Daoy (cell line): ENCODE results near the gene BICDL2. TPM values are rescaled to one million over a fixed set of nuclear protein-coding genes. Genes with fewer than 3 reads are reported as not detected.
A peak's percentile ranks its signal among the peaks of the same experiment; 100 is the strongest.

Experiments
- DNase-seq: peaks from one replicate; pipeline ENCODE4 v3.0.0-alpha.2; 2015; ENCODE audit warnings: low read depth
- total RNA-seq: library from RNA; depleted of rRNA; stranded (reverse); fragments of >200 nt; shearing (Covaris generic); gene quantifications from 2 replicates; pipeline ENCODE4 v1.2.3, GENCODE V29; 2014

Gene BICDL2
- total RNA-seq, 1 experiment from 2014 or later, result not detected

DNA sequence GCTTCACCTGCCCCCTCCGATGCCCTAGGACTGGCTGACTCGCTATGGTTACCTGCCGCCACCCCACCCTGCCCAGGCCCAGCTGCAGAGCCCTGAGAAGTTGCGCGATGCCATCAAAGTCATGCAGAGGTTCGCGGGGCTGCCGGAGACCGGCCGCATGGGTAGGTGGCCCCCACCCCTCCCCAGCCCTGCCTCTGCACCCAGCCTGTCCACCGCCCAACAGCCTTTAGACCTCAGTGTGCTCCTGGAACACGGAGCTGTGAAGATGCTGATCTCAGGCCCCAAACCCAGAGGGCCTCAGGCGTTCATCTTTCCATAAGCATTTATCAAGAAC, 10.6 kb upstream of the BICDL2 start:
- no peak for DNase-seq

DNA sequence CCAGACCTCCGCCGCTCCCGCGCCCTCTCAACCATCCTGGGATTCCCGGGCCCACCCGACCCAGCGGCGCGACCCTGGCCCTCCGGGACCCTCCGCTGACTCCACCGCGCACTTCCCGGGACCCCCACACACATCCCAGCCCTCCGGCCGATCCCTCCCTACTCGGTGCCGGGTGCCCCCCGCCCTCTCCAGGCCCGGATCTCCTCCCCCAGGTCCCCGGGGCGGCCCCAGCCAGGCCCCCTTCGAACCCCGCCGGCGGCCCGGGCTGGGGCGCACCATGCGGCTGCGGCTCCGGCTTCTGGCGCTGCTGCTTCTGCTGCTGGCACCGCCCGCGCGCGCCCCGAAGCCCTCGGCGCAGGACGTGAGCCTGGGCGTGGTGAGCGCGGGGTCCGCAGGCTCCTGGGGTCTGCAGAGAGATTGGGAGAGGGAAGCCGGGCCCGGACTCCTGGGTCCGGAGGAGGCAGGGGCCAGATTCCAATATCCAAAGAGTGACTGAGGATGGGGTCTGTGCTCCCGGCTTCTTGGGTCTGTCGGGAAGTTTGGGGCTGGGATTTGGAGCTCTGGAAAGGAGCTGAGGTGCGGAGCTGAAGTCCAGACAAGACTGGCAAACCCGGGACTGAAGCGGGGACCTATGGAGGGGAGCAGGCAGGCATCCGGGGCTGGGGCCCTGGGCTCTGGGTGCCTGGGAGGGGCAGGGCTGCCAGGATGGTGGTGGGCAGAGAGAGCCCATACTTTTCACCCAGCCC, 10.1 kb upstream of the BICDL2 start:
- DNase-seq, result no peak

- DNase-seq, result no peak
These were observed 9.3 kb upstream of the BICDL2 start, which contains the start of gene MMP25 for GRCh38 chr16:3045758-3046640. TSS of gene MMP25 (plus strand) at chr16:3046561. CDS start at chr16:3046918, 357 bp downstream.

DNA sequence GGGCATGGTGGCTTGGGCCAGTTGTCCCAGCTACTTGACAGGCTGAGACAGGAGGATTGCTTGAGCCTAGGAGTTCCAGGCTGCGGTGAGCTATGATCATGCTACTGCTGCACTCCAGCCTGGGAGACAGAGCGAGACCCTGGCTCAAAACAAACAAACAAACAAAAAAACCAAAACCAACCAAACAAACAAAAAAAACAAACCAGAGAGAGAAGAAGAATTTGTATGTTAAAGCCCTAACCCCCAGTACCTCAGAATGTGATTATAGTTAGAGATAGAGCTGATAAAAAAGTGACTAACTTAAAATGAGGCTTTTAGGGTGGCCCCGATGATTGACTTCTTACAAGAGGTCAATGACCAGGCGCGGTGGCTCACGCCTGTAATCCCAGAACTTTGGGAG, 8.0 kb upstream of the BICDL2 start:
- no peak for DNase-seq

- no peak for DNase-seq
These were observed 5.6 kb upstream of the BICDL2 start for GRCh38 chr16:3042376-3042775.

DNA sequence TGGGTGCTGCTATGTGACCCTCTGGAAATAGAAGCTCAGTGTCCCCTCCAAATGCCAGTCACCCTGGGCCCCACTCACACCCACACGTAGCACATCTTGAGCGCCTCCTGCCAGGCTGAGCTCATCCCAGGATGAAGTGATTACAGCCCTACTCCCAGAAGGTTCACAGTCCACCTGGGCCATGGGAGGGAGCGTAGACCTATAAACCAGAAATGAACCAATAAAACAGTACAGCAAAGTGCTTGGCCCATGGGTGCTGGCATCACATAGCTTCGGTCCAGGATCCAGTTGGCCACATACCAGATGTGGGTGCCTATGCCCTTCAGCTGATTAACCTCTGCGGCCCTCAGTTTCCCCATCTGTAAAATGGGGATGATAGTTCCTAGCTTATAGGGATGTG, 2.2 kb upstream of the BICDL2 start:
- no peak for DNase-seq

- no peak for DNase-seq
These were observed 1.5 kb upstream of the BICDL2 start for GRCh38 chr16:3038256-3038655.

GRCh38 chr16:3035972-3036725, 595 bp downstream of the BICDL2 start:
- DNase-seq, result no peak

GRCh38 chr16:3035289-3035971, 1.3 kb downstream of the BICDL2 start:
- no peak for DNase-seq

DNA sequence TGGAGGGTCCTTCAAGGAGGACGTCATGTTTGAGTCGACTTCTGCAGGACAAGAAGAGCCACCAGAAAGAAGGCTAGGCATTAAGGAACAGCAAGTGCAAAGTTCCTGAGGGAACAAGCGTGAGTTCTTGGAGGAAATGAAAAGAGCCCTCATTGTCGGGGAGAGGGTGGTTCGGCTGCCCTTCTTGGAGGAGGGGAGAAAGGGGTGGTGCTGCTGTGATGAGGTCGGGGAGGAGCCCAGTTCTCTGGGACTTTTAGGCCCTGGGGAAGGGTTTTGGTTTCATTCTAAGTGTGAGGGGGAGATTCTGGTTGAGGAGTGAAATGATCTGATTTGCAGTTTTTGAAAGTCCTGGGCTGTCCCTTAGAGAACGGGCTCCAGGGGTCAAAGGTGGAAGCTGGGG, 4.1 kb downstream of the BICDL2 start:
- no peak for DNase-seq

- no peak for DNase-seq
These were observed 6.2 kb downstream of the BICDL2 start for GRCh38 chr16:3030222-3031212.

DNA sequence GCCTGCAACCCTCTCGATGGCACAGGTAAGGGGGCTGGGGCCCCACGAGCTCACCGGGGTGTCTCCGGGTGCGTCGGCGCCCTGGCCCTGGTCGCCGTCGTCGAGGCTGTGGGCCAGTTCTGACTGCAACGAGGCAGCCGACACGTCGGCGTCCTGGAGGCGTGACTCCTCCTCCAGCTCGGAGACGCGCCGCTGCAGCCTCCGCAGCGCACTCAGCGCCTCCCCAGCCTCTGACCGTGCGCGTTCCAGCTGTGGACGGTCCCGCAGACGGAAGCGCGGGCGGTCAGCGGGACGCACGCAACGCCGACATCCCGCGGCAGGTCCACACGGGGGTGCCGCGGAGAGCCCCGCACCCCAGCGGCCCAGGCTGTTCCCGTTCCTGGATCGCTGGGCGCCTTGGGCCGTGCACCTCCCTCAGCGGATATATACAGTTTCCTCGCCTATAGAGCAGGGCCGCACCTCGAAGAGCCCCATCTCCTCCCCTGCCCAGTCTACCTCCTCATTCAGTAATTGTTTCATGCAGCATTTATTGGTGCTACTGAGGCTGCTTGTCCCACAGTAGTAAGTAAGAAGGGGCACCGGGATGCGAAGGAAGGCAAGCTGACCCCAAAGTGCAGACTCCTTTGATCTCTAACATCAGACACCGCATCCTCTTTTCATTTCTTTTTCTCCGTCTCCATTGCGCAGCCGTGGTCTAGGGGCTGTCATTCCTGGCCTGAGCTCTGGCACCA, 7.1 kb downstream of the BICDL2 start:
- DNase-seq, result no peak

GRCh38 chr16:3028716-3029319, 7.9 kb downstream of the BICDL2 start:
- DNase-seq, result no peak

- DNase-seq, result peak; percentile 83
These were observed 8.6 kb downstream of the BICDL2 start for GRCh38 chr16:3027983-3028715.

DNA sequence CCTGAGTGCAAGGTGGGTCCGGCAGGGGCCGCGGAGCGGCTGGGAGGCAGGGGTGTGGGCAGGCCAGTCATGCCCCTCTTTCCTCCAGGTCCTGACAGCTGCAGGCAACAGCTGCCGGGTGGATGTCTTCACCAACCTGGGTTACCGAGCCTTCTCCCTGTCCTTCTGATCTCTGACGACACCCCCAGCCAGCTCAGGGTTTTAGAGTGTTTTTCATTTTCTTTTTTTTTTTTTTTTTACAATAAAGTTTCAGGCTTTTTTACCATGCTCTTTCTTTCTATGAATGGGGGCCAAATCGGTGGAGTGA, 9.3 kb downstream of the BICDL2 start:
- DNase-seq, result no peak

GRCh38 chr16:3026609-3027488, 9.9 kb downstream of the BICDL2 start:
- DNase-seq, result no peak

GRCh38 chr16:3026003-3026378, 10.8 kb downstream of the BICDL2 start:
- no peak for DNase-seq
